ENCODE results near the gene DOLPP1. TPM values are rescaled to one million over a fixed set of nuclear protein-coding genes. Genes with fewer than 3 reads are reported as not detected.

DOLPP1 gene
- polyA plus RNA-seq, 1 of the 3 experiments (the other 2 are of a cell fraction), result 19.9 TPM

DNA sequence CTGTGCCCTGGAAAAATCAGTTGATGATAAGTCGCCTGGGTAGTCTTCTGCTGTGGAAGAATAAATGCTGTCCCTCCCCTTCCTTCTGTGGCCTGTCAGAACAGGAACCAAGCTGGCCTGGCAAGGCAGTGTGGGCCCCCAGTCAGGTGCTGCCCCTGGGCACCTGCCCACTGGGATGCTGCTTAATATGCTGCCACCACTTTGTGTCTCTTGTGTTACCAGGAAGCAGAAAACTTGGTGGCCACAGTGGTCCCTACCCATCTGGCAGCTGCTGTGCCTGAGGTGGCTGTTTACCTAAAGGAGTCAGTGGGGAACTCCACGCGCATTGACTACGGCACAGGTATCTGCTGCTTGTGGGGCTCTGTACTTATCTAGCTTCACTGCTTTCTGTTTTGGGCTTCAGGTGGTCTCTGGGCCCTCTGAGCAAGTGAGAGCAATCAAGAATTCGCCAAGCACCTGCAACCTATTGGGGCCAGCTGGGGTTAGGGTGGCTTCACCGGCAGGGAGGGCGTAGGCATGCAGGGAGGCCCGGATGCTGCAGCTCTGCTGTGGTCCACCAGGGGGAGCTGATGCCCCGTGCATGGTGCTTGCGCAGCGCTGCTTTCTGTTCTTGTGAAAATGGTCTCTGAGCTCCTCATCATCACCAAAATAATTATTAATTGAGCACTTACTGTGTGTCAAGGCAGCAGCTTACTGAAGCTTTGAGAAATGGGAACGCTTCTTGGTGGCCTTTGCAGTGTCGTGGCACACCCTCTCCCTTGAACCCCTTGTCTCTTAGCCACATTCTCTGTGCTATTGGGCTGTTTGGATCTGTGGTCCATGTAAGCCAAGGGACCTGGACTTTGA, 50.6 kb downstream of the DOLPP1 start:
- no peak overlapping the region for H3K27ac ChIP-seq (ENCODE audit: low read depth in 2 of 2, low read length in 1 of 2)
- WGBS (ENCODE audit: low lambda C conversion rate), result 34% methylated on average over 11 of the region's 13 CpGs
- H3F3A ChIP-seq (replicated peaks; ENCODE audit: insufficient read depth), result peaks cover 4% of the 10 kb centered on the region
- peak; percentile 91 for DNase-seq
- H3K27me3 ChIP-seq (ENCODE audit: insufficient read depth), result no peaks in the 10 kb centered on the region
- H3K79me2 ChIP-seq (ENCODE audit: insufficient read depth), result 0 out of 2 replicates have a peak, but pooled peaks cover 9% of the 10 kb centered on the region
- H3K9ac ChIP-seq, result no peak overlapping the region
- no peaks in the 10 kb centered on the region for H3K9me3 ChIP-seq
- TF ChIP-seq JUND (IDR thresholded peaks at IDR 0.05) (no peak), RAD21 (IDR thresholded peaks at IDR 0.05; ENCODE audit: low read length) (peak; percentile 85), RCOR1 (IDR thresholded peaks at IDR 0.05; ENCODE audit: low read length) (no peak), FOXJ3 (CRISPR knock-in tag; IDR thresholded peaks at IDR 0.05) (no peak), RXRA (IDR thresholded peaks at IDR 0.05; ENCODE audit: borderline replicate concordance, low read depth) (no peak), EP300 (IDR thresholded peaks at IDR 0.05; ENCODE audit: borderline replicate concordance in 1 of 2, low read depth in 1 of 2, low read length in 1 of 2) (no peak), EZH2phosphoT487 (IDR thresholded peaks at IDR 0.05; ENCODE audit: borderline replicate concordance, low read depth) (no peak), TAF1 (IDR thresholded peaks at IDR 0.05; ENCODE audit: borderline replicate concordance, low read depth, low read length) (no peak), SMC3 (IDR thresholded peaks at IDR 0.05; ENCODE audit: low read depth, low read length) (peak; percentile 78), NRF1 (IDR thresholded peaks at IDR 0.05; ENCODE audit: low read depth, low read length) (peak; percentile 36; the same call in 1 of the 2 replicates)
- TF ChIP-seq, protein P1, sequence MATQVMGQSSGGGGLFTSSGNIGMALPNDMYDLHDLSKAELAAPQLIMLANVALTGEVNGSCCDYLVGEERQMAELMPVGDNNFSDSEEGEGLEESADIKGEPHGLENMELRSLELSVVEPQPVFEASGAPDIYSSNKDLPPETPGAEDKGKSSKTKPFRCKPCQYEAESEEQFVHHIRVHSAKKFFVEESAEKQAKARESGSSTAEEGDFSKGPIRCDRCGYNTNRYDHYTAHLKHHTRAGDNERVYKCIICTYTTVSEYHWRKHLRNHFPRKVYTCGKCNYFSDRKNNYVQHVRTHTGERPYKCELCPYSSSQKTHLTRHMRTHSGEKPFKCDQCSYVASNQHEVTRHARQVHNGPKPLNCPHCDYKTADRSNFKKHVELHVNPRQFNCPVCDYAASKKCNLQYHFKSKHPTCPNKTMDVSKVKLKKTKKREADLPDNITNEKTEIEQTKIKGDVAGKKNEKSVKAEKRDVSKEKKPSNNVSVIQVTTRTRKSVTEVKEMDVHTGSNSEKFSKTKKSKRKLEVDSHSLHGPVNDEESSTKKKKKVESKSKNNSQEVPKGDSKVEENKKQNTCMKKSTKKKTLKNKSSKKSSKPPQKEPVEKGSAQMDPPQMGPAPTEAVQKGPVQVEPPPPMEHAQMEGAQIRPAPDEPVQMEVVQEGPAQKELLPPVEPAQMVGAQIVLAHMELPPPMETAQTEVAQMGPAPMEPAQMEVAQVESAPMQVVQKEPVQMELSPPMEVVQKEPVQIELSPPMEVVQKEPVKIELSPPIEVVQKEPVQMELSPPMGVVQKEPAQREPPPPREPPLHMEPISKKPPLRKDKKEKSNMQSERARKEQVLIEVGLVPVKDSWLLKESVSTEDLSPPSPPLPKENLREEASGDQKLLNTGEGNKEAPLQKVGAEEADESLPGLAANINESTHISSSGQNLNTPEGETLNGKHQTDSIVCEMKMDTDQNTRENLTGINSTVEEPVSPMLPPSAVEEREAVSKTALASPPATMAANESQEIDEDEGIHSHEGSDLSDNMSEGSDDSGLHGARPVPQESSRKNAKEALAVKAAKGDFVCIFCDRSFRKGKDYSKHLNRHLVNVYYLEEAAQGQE (IDR thresholded peaks at IDR 0.05; ENCODE audit: low read depth, low read length), result no peak
- TF ChIP-seq, protein P2, sequence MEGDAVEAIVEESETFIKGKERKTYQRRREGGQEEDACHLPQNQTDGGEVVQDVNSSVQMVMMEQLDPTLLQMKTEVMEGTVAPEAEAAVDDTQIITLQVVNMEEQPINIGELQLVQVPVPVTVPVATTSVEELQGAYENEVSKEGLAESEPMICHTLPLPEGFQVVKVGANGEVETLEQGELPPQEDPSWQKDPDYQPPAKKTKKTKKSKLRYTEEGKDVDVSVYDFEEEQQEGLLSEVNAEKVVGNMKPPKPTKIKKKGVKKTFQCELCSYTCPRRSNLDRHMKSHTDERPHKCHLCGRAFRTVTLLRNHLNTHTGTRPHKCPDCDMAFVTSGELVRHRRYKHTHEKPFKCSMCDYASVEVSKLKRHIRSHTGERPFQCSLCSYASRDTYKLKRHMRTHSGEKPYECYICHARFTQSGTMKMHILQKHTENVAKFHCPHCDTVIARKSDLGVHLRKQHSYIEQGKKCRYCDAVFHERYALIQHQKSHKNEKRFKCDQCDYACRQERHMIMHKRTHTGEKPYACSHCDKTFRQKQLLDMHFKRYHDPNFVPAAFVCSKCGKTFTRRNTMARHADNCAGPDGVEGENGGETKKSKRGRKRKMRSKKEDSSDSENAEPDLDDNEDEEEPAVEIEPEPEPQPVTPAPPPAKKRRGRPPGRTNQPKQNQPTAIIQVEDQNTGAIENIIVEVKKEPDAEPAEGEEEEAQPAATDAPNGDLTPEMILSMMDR (IDR thresholded peaks at IDR 0.05), result peak; percentile 97
- H3K4me1 ChIP-seq (ENCODE audit: control insufficient read depth in 1 of 2, insufficient read depth in 2 of 2, low read depth in 1 of 2, low read length in 1 of 2), result peaks cover 0 to 11% of the 10 kb centered on the region in 2 experiments; a peak in 1 of 4 replicates
- H3K4me2 ChIP-seq, result no peak overlapping the region
- ChIA-PET CTCF (interaction anchor here (0.6 to 16.0 kb wide), 51 partner anchors 10 to 659 kb away, joined by 3 to 211 read pairs (median 5); partner anchors contain the start of genes C9orf50, CRAT, IER5L and NTMT1), POLR2A (interaction anchor here (1.0 to 1.2 kb wide), 5 partner anchors 11 to 494 kb away, joined by 3 to 5 read pairs (median 4); partner anchors contain the start of genes CRAT, NTMT1 and PTPA)
- H2AFZ ChIP-seq (ENCODE audit: low read depth), result no peak overlapping the region
- peaks cover 19 to 36% of the 10 kb centered on the region in 2 experiments for H3K36me3 ChIP-seq (replicated peaks in 1 of 2; ENCODE audit: control insufficient read depth in 1 of 2, insufficient read depth in 2 of 2, low read length in 1 of 2)
- no peak overlapping the region for H3K4me3 ChIP-seq (ENCODE audit: low read depth in 2 of 2, low read length in 1 of 2)
- no peaks in the 10 kb centered on the region for H3K9me2 ChIP-seq
- H4K20me1 ChIP-seq (ENCODE audit: insufficient read depth), result no peaks in the 10 kb centered on the region

Data from SK-N-SH (cell line).